Brain pericyte (primary cell): ENCODE results near the gene TLE3.

Experiments
- DNase-seq: peaks from one replicate; pipeline ENCODE4 v3.0.0-alpha.2; 2012; ENCODE audit warnings: low read depth, low spot score

The TLE3 gene

GRCh38 chr15:70006259-70007147 lies 91.2 kb downstream of the TLE3 start:
- DNase-seq = no peak

GRCh38 chr15:70004826-70005225 lies 92.9 kb downstream of the TLE3 start:
- no peak for DNase-seq

- DNase-seq = no peak
Observed at GRCh38 chr15:70002897-70003296, 94.8 kb downstream of the TLE3 start.

GRCh38 chr15:70001859-70002258 lies 95.9 kb downstream of the TLE3 start:
- DNase-seq = no peak

GRCh38 chr15:69999392-70000085 lies 98.2 kb downstream of the TLE3 start:
- no peak for DNase-seq

- no peak for DNase-seq
Observed at GRCh38 chr15:69998541-69999391, 99.0 kb downstream of the TLE3 start.

GRCh38 chr15:69997813-69998212 lies 99.9 kb downstream of the TLE3 start:
- DNase-seq = no peak
